Uterus (tissue), 4 donors: ENCODE results near the gene PML. TPM values are rescaled to one million over a fixed set of nuclear protein-coding genes. Genes with fewer than 3 reads are reported as not detected.

Source experiments
- DNase-seq, 2 donors: peaks; one replicate each; pipeline ENCODE4 v3.0.0-alpha.2; 2019 to 2020
- H3K27ac ChIP-seq, 2 donors: fragments of 200-600 bp; sonication (generic); 1 replicate in 1 of 2; 2 replicates in 1 of 2; pipeline ENCODE4 v1.5.1; 2016 to 2018
- H3K27me3 ChIP-seq, 2 donors: fragments of 200-600 bp; sonication (generic); one replicate each; pipeline ENCODE4 v1.5.1; 2018 to 2019; ENCODE audit warnings: control low read depth in 1 of 2
- H3K36me3 ChIP-seq, 2 donors: fragments of 200-600 bp; sonication (generic); one replicate each; pipeline ENCODE4 v1.5.1; 2019; ENCODE audit warnings: control low read depth in 1 of 2
- H3K4me1 ChIP-seq, 2 donors: fragments of 200-600 bp; sonication (generic); one replicate each; pipeline ENCODE4 v1.5.1; 2018 to 2019; ENCODE audit warnings: control low read depth in 1 of 2
- H3K4me3 ChIP-seq, 2 donors: fragments of 200-600 bp; sonication (generic); 1 replicate in 1 of 2; 2 replicates in 1 of 2; pipeline ENCODE4 v1.5.1; 2018 to 2019; ENCODE audit warnings: mild to moderate bottlenecking in 1 of 2
- H3K9me3 ChIP-seq, 2 donors: fragments of 200-600 bp; sonication (generic); one replicate each; pipeline ENCODE4 v1.5.1; 2019; ENCODE audit warnings: control low read depth in 1 of 2
- CTCF ChIP-seq, 4 experiments: fragments of 200-600 bp in 2 of 4; fragments of 450-650 bp in 2 of 4; sonication (generic) in 2 of 4; IDR thresholded peaks; one replicate each; pipeline ENCODE4 v1.5.1; 2016 to 2019; ENCODE audit warnings: antibody characterized with exemption in 4 of 4, mild to moderate bottlenecking in 2 of 4, moderate library complexity in 1 of 4
- POLR2A ChIP-seq, 2 donors: fragments of 450-650 bp; IDR thresholded peaks; one replicate each; pipeline ENCODE4 v1.6.1; 2016; ENCODE audit warnings: antibody characterized with exemption in 2 of 2, mild to moderate bottlenecking in 1 of 2, moderate library complexity in 1 of 2
- intact Hi-C: fragments of 100-400 bp; cut with DNase I; formaldehyde crosslinking; loops from one replicate; pipeline ENCODE4 v1.15.1; 2023; ENCODE audit warnings: low total_unique reads
- total RNA-seq, 4 donors: library from RNA; depleted of rRNA in 3 of 4; stranded (reverse); fragments of >200 nt in 3 of 4; gene quantifications; one replicate each; pipeline versions ENCODE4 v1.1.0 to v1.2.4, GENCODE V29; 2014 to 2023
- donor health status: DM: yes; HTN: yes; CAD: no.

Gene PML
- total RNA-seq, 4 donors from 2014 or later, result 39.0 to 118 (median 78.3) TPM

DNA sequence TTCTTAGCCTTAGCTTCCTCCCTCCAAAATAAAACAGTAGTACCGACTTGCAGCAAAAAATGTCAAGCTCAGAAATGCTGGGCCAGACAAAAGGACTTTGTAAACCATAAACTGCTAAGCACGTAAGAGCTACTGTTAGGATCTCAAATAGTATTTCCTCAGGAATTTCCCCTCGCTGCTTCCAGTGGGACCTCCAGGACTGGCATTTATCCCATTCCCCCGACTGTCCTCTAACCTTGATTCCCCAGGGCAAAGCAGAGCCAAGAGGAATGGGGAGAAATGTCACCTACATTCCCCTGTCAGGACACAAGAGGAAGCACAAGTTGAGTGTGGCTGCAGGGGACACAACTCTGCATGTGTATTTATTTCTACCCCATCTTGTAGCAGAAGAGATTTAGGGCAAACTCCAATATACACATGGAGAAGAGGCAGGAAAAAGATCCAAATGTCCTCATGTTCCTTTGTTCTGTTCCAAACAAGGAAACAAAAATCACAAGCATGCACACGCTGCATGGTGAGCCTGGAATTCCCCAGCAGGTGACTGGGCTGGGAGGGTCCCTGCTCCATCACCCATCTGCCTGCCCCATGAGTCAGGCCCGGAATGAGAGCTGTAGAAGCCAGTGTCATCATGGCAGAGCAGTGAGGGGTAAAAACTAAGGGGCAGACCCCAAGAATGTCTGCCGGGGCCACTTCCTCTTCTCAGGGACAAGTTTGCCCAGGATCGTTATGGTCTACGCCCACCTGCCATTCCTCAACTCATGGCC, 6.7 kb upstream of the PML start:
- Histone ChIP-seq H3K4me1 (peaks cover 9 to 16% of the 10 kb centered on the region in 2 donors), H3K27me3 (no peaks in the 10 kb centered on the region), H3K27ac (peak overlapping the region; percentile 22 to 77), H3K36me3 (no peaks in the 10 kb centered on the region), H3K9me3 (no peaks in the 10 kb centered on the region), H3K4me3 (no peak overlapping the region)
- TF ChIP-seq CTCF (IDR thresholded peaks at IDR 0.05), result no peak
- TF ChIP-seq POLR2A (IDR thresholded peaks at IDR 0.05), result no peak
- intact Hi-C loops, result no loop called here
- no peak for DNase-seq

GRCh38 chr15:73988445-73988969, 6.0 kb upstream of the PML start:
- H3K27ac ChIP-seq, result peak overlapping the region; percentile 22 to 77
- no peaks in the 10 kb centered on the region for H3K36me3 ChIP-seq
- no peaks in the 10 kb centered on the region for H3K27me3 ChIP-seq
- no peak overlapping the region for H3K4me3 ChIP-seq
- H3K9me3 ChIP-seq, result no peaks in the 10 kb centered on the region
- peaks cover 4 to 9% of the 10 kb centered on the region in 2 donors for H3K4me1 ChIP-seq
- DNase-seq, result no peak
- TF ChIP-seq CTCF (IDR thresholded peaks at IDR 0.05) (no peak), POLR2A (IDR thresholded peaks at IDR 0.05) (no peak)
- intact Hi-C loops, result no loop called here

GRCh38 chr15:73989001-73989798, 5.3 kb upstream of the PML start:
- Histone ChIP-seq H3K36me3 (no peaks in the 10 kb centered on the region), H3K4me1 (peaks cover 7 to 9% of the 10 kb centered on the region in 2 donors), H3K27ac (peak overlapping the region; percentile 77 to 82), H3K4me3 (no peak overlapping the region), H3K9me3 (no peaks in the 10 kb centered on the region), H3K27me3 (no peaks in the 10 kb centered on the region)
- DNase-seq, result no peak
- TF ChIP-seq POLR2A (IDR thresholded peaks at IDR 0.05), result no peak
- no peak for TF ChIP-seq CTCF (IDR thresholded peaks at IDR 0.05)
- intact Hi-C loops, result no loop called here

DNA sequence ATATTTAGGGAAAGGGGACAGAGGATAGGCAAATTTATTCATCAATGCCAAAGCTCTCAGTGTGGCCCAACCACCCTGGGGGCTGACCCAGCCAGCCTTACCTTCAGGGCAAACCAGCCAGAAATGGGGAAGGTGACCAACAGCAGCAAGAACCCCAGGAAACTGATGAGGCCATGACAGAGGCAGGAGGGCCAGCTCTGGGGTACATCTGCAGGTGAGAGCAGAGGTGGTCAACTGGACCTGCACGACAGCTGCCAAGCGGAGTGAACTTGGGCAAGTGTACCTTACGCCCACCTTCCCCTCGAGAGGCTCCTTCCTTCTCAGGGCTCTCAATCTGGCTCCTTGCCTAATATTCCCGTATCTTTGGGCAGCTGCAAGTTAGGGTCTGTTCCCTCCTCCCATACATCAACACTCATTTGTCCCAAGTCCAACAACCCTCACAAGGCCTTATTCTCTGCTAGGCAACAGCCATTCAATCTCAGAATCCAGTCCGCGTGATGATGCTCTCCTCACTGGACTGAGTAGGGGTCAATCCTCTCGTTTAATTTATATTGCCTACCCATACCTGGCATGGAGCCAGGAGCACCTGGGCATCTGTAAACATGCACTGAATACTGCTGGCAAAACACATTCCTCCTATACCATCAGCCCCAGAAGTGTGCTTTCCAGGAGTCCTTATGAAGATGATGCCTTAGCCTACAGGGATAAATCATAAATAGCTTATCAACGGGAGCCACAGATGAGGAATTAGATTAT, 4.1 kb upstream of the PML start:
- Histone ChIP-seq H3K36me3 (no peaks in the 10 kb centered on the region), H3K4me3 (no peak overlapping the region), H3K4me1 (peaks cover 7 to 9% of the 10 kb centered on the region in 2 donors), H3K9me3 (no peaks in the 10 kb centered on the region), H3K27ac (peak overlapping the region; percentile 77 to 82), H3K27me3 (no peaks in the 10 kb centered on the region)
- intact Hi-C loops, result no loop called here
- no peak for DNase-seq
- TF ChIP-seq POLR2A (IDR thresholded peaks at IDR 0.05), result no peak

GRCh38 chr15:73991260-73991659, 3.3 kb upstream of the PML start:
- intact Hi-C loops, result no loop called here
- no peak for TF ChIP-seq CTCF (IDR thresholded peaks at IDR 0.05)
- TF ChIP-seq POLR2A (IDR thresholded peaks at IDR 0.05), result no peak
- peak; percentile 73 to 80 for DNase-seq

More at GRCh38 chr15:73991260-73991659, 3.3 kb upstream of the PML start:
- no peaks in the 10 kb centered on the region for H3K36me3 ChIP-seq
- peak overlapping the region; percentile 77 to 82 for H3K27ac ChIP-seq
- no peaks in the 10 kb centered on the region for H3K9me3 ChIP-seq
- peak overlapping the region; percentile 51 to 82 for H3K4me3 ChIP-seq
- H3K4me1 ChIP-seq, result peaks cover 7 to 9% of the 10 kb centered on the region in 2 donors
- no peaks in the 10 kb centered on the region for H3K27me3 ChIP-seq
